ENCODE results near the gene INCA1.

INCA1 gene

DNA sequence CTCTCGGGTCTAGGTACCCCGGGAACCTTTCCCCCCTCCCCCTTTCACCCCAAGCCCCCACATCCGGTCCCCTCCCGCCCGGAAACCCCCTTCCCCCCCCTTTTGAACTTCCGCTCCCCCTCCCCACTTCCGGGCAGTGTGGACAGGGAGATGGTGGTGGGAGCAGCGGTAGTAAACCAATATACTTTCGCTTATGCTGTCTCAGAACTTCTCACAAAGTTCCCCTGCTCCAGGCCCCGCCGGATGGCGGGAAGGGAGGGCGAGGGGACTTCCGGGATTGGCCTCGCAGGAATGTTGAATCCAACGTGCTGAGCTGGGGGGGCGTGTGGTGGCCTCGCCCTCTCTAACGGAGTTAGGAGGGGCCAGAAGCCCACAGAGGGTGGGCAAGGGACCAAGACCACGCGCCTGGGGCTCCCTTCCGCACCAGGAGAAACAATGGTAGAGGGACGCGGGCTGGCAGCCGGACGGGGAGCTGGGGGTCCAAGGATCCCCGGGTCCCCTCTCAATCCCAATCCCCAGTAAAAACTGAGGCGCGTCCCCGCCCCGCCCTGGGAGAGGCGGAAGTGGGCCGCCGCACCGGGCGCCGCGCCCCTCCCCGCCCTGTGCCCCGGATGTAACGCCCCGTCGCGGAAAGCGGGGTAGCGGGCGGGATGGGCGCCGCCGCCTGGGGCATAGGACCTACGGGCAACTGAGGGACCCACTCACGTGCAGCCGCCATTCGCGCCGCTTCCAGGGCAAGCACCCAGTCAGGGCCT lies 49.7 kb downstream of the INCA1 start:
- DNase-seq: no peak

DNA sequence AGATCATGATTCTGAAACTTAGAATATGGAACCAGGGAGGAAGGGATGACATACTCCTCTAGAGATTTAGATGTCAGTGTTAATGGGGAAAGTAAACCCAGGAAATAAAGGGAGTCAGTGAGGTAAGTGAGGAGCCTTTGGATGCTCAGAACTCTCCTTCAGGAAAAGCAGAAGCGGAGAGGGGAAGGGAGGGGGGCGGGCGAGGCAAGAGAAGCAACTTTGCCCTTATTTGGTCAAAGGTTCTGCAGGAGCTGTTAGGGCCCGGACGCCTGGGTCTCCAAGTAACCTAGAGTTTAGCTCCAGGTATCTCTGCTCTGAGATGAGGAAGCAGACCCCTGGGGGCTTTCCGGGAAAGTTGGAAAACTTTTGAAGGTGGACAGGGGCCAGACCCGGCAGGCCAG lies 50.3 kb downstream of the INCA1 start:
- DNase-seq: no peak

DNA sequence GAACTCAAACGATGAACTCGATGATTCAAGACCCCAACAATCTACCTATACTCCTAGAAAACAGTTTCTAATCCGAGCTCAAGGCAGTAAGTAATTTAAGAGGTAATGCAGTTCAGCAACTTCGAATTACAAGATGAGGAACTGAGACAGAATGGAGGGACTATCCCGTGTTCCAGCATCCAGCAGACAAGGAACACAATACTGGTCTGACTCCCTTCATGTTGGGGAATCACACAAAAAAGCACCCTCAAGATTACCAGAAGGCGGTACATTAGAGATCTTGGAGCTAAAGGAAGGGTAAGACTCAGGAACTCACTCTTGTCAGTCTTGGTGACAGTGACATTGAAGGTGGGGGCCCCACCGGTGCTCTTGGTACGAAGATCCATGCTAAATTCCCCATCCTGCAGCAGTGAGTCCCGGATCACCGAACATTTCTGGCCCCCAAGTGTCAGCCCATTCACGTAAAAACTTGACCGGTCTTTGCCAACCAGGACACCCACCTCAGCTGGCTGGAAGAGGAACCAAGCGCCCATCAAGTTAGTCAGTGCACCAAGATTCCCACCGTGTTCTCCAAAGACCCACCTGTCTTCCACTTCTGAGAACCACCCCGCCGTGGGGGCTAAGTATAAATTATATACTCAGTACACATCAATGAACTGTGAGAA lies 50.9 kb downstream of the INCA1 start:
- DNase-seq: no peak

DNA sequence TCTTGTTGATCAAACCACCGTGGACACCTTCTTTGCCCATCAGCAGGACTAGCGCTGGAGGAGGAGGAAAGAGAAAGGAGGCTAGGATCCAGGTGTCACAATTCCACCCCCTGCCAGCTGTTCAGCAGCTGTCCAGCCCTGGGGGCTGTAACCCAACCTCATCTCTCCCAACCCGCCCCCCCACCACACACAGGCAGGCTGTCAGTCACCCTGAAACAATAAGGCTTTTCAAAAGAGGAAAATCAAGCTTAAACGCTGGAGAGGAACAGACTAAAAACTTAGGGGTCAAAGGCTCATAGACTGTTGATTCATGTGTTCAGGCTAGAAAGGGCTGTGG lies 51.4 kb downstream of the INCA1 start:
- no peak for DNase-seq

DNA sequence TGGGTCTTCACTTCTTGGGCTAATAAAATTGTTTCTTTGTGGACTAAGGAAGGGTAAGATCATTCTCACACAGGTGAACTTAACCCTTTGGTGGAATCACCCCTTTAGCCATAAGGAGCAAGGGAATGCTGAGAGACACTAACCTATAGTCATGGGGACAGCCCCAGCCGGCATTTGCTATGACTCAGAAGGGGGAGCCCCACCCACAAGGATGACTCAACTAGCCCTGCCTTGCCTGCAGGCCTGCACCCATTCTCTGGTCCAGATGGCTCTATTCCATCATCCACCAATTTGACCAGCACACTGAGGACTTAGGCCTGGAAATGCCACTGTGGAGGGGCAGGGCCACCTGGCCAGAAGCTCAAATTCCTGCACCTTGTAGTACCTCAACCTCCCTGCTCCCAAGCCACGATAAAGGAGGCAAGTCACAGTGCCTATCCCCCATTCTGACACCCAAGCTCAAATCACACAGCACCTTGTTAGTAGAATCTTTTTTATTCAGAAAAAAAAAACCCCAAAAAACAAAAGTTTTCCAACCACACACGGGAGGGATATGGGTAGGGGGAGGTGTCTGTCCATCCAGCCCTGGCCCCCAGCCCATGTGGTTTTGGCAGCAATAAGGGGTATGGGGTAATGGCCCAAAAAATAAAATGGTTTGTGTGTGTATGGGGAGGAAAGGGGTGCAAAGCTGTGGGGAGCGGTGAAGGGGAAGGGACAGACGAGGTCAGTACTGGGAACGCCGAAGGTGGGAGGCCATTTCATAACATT lies 52.0 kb downstream of the INCA1 start:
- DNase-seq: peak; percentile 88

DNA sequence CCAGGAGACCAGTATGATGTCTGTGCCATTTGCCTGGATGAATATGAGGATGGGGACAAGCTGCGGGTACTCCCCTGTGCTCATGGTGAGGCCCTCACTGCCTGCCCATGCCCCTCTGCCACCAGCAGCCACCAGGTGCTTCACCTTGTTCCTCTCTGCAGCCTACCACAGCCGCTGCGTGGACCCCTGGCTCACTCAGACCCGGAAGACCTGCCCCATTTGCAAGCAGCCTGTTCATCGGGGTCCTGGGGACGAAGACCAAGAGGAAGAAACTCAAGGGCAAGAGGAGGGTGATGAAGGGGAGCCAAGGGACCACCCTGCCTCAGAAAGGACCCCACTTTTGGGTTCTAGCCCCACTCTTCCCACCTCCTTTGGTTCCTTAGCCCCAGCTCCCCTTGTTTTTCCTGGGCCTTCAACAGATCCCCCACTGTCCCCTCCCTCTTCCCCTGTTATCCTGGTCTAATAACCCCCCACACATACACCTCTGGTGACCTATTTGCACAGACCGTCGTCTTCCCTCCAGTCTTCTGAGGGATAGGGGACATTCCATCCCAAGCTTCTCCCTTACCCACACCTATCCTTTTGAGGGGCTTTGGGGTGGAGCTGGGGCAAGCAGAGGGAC lies 52.7 kb downstream of the INCA1 start:
- DNase-seq: no peak

DNA sequence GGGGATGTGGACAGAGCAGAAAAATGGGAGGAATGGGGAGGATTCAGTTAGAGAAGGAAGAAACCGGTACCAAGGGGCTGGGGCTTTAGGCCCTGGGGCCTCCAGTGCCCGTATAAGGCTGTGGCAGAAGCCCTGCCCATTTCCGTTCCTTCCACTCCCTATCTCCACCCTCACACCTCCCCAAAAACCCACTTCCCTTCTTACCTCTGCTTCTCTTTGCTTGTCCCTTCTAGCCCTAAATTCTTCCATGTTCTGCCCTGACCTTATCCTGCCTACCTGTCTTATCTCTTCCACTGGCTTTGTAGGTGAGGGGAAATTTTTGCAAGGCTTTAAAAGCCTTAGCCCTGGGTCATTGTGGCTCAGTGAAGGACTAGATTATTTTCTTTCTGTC lies 53.2 kb downstream of the INCA1 start:
- DNase-seq: no peak

DNA sequence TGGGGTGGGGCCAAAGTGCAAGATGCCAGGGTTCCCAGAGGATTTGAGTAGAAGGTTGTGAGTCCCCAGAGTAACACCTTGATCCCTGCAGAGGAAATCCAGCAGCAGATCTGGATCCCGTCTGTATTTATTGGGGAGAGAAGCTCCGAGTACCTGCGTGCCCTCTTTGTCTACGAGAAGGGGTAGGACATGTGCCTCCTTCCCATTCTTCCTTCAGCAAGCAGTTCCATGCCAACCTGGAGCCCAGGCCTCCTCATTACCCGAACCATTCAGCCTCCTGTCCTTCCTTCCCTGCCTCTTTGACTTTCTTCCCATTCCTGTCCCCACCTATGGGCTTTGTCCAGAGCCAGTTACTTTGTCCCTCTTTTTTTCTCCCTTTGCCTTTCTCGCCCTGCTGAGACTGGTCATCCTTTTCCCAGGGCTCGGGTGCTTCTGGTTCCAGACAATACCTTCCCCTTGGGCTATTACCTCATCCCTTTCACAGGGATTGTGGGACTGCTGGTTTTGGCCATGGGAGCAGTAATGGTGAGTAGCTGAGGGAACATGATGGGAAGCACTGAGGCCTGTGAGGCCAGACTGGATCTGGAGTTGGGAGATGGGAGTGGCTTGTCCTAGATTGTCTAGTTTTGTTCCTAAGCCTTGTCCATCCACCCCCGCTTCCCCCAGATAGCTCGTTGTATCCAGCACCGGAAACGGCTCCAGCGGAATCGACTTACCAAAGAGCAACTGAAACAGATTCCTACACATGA lies 54.4 kb downstream of the INCA1 start:
- DNase-seq: no peak

DNA sequence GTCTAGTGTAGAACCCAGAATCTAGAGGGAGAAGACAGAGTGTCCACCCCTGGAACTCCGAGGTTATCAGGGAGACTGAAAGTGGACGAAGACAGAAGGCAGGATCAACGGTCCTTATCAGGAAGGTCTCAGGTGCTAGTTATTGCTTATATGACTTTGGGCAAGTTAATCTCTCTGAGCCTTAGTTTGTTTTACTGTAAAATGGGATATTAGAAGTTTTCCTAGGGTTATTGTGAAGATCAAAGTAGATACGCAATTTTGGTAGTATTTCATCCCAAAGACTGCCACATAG lies 56.1 kb downstream of the INCA1 start:
- no peak for DNase-seq

DNA sequence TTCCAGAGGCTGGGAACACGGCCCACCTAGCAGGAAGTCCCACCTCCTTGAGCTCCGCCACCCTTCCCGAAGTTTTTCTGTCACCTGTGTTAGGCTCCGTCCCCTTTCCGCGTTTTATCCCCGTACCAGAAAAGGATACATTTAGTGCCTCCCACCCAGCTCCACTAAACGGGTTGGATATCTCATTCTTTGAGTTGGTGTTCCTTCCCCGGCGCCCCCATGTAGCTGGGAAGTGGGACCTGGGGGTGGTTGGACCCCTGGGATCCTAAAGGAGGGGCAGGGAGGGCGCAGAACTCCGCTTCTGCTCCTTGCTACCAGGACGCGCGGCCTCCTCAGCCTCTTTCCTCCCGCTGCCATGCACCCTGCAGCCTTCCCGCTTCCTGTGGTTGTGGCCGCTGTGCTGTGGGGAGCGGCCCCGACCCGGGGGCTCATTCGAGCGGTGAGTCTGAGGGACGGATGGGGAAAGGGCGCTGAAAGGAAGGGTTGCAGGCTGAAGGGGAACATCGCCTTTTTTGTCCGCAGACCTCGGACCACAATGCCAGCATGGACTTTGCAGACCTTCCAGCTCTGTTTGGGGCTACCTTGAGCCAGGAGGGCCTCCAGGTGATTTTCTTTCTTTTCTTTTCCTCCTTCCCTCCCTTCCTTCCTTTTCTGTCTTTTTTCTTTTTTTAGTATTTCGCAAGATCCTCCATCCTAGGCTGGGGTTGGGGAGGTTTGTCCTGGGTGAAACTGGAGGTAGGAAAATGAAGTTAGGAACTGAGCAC lies 56.6 kb downstream of the INCA1 start:
- no peak for DNase-seq

DNA sequence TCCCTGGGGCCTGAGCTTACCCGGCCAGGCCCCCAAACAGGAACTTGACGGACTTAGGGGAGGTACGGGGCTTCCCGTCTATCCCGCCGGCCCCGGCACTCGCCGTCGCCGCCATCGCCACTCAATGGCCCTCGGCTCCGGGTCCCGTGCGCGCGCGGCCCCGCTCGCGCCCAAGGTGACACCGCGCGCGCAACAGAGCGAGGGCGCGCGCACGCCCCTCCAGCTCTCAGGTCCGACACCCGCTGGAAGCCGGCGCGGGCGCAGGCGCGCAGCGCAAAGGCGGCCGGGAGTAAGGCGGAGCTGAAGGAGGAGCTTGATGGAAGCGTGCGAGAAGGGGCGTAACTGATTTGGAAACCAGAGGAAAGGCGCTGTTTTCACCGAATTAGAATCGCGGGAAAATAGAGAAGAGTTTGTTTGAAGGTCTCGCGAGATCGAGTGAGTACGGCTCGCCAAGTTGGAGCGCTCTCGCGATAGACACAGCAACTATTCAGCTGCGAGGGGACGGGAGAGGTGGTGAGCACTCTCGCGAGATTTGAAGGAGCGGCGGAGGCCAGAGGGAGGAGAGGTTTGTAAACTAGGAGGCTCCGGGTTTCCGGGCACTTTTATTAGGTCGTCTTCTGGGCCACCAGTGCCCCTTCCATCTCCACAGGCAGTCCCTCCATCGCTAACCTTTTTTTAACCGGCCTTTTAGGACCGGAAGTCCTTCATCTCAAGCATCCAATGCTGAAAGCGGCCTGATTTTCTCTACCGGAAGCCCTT lies 57.3 kb downstream of the INCA1 start, which contains the start of the genes RNF167 and SLC25A11:
TSS of gene RNF167 (plus strand) at position 473 of the 759 bp plus-strand sequence. CDS start 642 bp downstream, outside the sequence.
TSS of gene SLC25A11 (minus strand) at position 251 of the 759 bp plus-strand sequence. CDS start at position 115, 136 bp downstream.
- DNase-seq: peak; percentile 98

DNA sequence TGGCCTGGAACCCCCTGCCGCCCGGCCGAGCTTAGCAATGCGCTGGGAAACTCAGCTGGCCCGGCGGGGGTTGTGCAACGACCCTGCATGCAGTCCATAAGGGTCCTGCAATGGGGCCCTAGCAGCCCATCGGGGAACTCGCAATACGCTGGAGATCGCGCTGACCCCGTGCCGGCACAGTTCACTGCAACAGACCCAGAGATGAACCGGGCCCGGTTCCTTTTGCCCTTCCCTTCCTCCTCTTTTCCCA lies 57.9 kb downstream of the INCA1 start:
- no peak for DNase-seq

DNA sequence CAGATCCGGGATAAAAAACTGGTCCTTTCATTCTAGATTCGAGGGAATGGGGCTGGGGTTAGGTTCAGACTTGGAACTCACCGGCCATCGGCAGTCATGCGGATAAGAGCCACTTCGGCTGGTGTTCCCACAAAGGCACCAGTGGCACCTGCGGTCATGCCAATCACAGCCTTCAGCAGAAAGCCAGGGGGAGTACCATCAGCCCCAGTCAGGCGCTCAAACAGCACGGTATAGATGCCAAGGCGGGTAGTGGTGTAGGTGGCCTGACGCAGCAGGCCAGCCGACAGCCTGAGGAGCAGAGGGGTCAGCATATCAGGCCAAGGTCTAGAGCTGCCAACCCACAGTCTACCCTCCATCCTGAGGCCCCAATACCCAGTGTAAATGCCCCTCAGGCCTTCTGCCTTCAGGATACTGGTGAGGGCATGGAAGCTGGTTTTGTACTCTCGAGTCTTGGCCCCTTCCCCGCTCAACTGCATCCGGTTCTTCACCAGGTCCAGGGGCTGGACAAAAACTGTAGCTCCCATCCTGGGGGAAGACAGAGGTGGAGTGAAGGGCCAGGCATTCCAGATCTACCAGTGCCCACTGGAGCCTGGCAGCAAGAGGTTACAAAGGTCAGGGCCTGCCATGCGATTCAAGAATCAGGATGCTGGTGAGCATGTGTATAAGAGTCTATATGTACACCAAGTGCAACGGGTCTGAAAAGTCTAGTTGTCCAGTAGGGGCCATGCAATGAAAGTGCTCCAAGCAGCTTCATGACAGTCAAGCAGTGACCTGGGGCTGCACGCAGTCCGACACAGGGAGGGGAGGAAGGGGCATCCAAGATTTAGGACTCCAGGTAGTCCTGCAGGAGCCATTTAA lies 58.4 kb downstream of the INCA1 start:
- no peak for DNase-seq
